Mononuclear cell (primary cell): ENCODE data around the gene PPP2R2C. TPM values are rescaled to one million over a fixed set of nuclear protein-coding genes. Genes with fewer than 3 reads are reported as not detected.

Experiments used
- H3K27me3 ChIP-seq: 2 replicates; pipeline ENCODE4 v1.6.0; 2011; ENCODE audit warnings: low read length, control low read depth; ENCODE audit not compliant: insufficient read depth
- H3K4me1 ChIP-seq: 2 replicates; pipeline ENCODE4 v1.5.1; 2011; ENCODE audit warnings: mild to moderate bottlenecking, low read length, control low read depth; ENCODE audit not compliant: insufficient read depth
- H3K4me3 ChIP-seq: 2 replicates; pipeline ENCODE4 v1.5.1; 2011; ENCODE audit warnings: mild to moderate bottlenecking, low read length, moderate library complexity
- H3K9me3 ChIP-seq: 2 replicates; pipeline ENCODE4 v1.5.1; 2011; ENCODE audit warnings: low read depth, mild to moderate bottlenecking, control low read depth, low read length
- total RNA-seq: library from RNA; depleted of rRNA; stranded (reverse); fragments of >200 nt; gene quantifications from one replicate; pipeline ENCODE4 v1.2.3, GENCODE V29; 2012

The PPP2R2C gene
- total RNA-seq = not detected

- Histone ChIP-seq H3K4me1 (no peaks in the 10 kb centered on the region), H3K9me3 (no peaks in the 10 kb centered on the region), H3K27me3 (peaks cover 35% of the 10 kb centered on the region), H3K4me3 (no peak within 1 kb of the TSS)
These were observed at the start of gene PPP2R2C for GRCh38 chr4:6472387-6473263. Gene PPP2R2C (minus strand): TSS chr4:6472614. CDS start chr4:6472229, 385 bp downstream.

- no peaks in the 10 kb centered on the region for H3K9me3 ChIP-seq
- no peaks in the 10 kb centered on the region for H3K4me1 ChIP-seq
- H3K4me3 ChIP-seq = no peak overlapping the region
- H3K27me3 ChIP-seq = no peaks in the 10 kb centered on the region
These were observed 48.6 kb upstream of the PPP2R2C start for GRCh38 chr4:6520978-6521377.

- no peaks in the 10 kb centered on the region for H3K9me3 ChIP-seq
- no peaks in the 10 kb centered on the region for H3K4me1 ChIP-seq
- H3K27me3 ChIP-seq = no peaks in the 10 kb centered on the region
- H3K4me3 ChIP-seq = no peak overlapping the region
These were observed 47.7 kb upstream of the PPP2R2C start for GRCh38 chr4:6520051-6520636.

GRCh38 chr4:6517171-6517570 is 44.8 kb upstream of the PPP2R2C start:
- H3K27me3 ChIP-seq = no peaks in the 10 kb centered on the region
- H3K4me1 ChIP-seq = no peaks in the 10 kb centered on the region
- H3K4me3 ChIP-seq = no peak overlapping the region
- H3K9me3 ChIP-seq = no peaks in the 10 kb centered on the region

GRCh38 chr4:6516762-6517161 is 44.3 kb upstream of the PPP2R2C start:
- Histone ChIP-seq H3K4me1 (no peaks in the 10 kb centered on the region), H3K27me3 (no peaks in the 10 kb centered on the region), H3K4me3 (no peak overlapping the region), H3K9me3 (no peaks in the 10 kb centered on the region)

- H3K4me1 ChIP-seq = no peaks in the 10 kb centered on the region
- H3K27me3 ChIP-seq = no peaks in the 10 kb centered on the region
- H3K9me3 ChIP-seq = no peaks in the 10 kb centered on the region
- no peak overlapping the region for H3K4me3 ChIP-seq
These were observed 43.9 kb upstream of the PPP2R2C start for GRCh38 chr4:6516281-6516680.

- Histone ChIP-seq H3K27me3 (no peaks in the 10 kb centered on the region), H3K4me1 (no peaks in the 10 kb centered on the region), H3K9me3 (no peaks in the 10 kb centered on the region), H3K4me3 (no peak overlapping the region)
These were observed 41.3 kb upstream of the PPP2R2C start for GRCh38 chr4:6513678-6514077.

GRCh38 chr4:6509587-6509986 is 37.2 kb upstream of the PPP2R2C start:
- Histone ChIP-seq H3K4me3 (no peak overlapping the region), H3K27me3 (no peaks in the 10 kb centered on the region), H3K4me1 (no peaks in the 10 kb centered on the region), H3K9me3 (peaks cover 11% of the 10 kb centered on the region)

GRCh38 chr4:6507345-6507744 is 34.9 kb upstream of the PPP2R2C start:
- peaks cover 20% of the 10 kb centered on the region for H3K9me3 ChIP-seq
- no peaks in the 10 kb centered on the region for H3K4me1 ChIP-seq
- no peak overlapping the region for H3K4me3 ChIP-seq
- no peaks in the 10 kb centered on the region for H3K27me3 ChIP-seq

GRCh38 chr4:6506616-6507140 is 34.3 kb upstream of the PPP2R2C start:
- Histone ChIP-seq H3K27me3 (no peaks in the 10 kb centered on the region), H3K9me3 (peaks cover 20% of the 10 kb centered on the region), H3K4me3 (no peak overlapping the region), H3K4me1 (no peaks in the 10 kb centered on the region)

- H3K4me1 ChIP-seq = no peaks in the 10 kb centered on the region
- H3K9me3 ChIP-seq = peaks cover 20% of the 10 kb centered on the region
- no peak overlapping the region for H3K4me3 ChIP-seq
- no peaks in the 10 kb centered on the region for H3K27me3 ChIP-seq
These were observed 32.6 kb upstream of the PPP2R2C start for GRCh38 chr4:6504900-6505496.

- H3K4me1 ChIP-seq = no peaks in the 10 kb centered on the region
- H3K4me3 ChIP-seq = no peak overlapping the region
- H3K9me3 ChIP-seq = peaks cover 20% of the 10 kb centered on the region
- no peaks in the 10 kb centered on the region for H3K27me3 ChIP-seq
These were observed 30.5 kb upstream of the PPP2R2C start for GRCh38 chr4:6502747-6503465.

GRCh38 chr4:6502147-6502546 is 29.7 kb upstream of the PPP2R2C start:
- Histone ChIP-seq H3K4me3 (no peak overlapping the region), H3K27me3 (no peaks in the 10 kb centered on the region), H3K4me1 (no peaks in the 10 kb centered on the region), H3K9me3 (peaks cover 20% of the 10 kb centered on the region)

GRCh38 chr4:6501171-6501570 is 28.8 kb upstream of the PPP2R2C start:
- Histone ChIP-seq H3K9me3 (peaks cover 20% of the 10 kb centered on the region), H3K4me3 (no peak overlapping the region), H3K4me1 (no peaks in the 10 kb centered on the region), H3K27me3 (no peaks in the 10 kb centered on the region)
